GM10847 (cell line): Measurements from ENCODE around the gene KLF15.

ENCODE experiments used
- POLR2A ChIP-seq: IDR thresholded peaks from 2 replicates; pipeline ENCODE4 v1.6.1; 2011; ENCODE audit not compliant: insufficient read length; ENCODE audit errors: extremely low read depth

KLF15 gene

GRCh38 chr3:126357295-126358037, at the start of gene KLF15:
KLF15 (minus strand) TSS chr3:126357408; CDS start chr3:126352922, 4,486 bp downstream.
- no peak for TF ChIP-seq POLR2A

DNA sequence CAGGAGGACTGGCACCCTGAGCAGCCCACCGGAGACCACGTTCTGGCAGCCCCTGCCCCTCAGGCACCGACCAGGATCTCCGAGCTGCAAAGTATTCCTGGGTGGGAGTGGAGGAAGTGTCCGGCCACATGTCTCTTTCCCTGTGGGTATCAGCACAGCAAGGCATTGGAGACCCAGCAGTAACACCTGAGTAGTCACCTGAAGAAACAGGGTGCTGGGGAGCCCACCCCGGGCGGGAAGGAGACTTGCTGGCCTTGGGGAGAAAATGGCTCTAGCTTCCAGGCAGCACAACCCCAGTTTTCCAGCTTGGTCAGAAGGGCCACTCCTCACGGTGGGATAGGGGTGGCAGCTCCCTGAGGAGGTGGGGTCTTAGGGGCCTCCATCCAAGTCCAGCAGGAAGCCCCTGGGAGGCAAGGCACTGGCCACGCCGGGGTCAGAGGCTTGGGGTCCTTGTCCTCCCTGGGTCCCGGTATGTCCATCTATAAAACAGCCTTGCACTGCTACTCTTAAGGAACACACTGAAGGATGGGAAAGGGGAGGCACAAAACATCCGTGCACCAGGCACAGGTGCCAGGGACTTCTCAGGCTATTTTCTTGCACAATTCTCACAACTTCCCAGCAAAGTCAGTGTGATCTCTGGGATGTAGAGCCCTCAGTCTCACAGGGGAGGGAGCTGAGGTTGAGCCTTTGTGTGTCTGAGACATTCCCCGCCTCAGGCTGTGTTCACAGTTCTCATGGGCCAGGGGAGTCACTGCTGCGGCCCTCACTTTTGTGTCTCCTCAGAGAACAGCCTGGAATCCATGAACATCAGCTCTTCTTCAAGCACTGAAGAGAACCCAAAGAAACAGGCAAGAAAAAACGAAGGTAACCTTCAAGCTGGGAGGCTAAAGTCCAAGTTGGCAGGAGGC, 49.4 kb upstream of the KLF15 start:
- no peak for TF ChIP-seq POLR2A

DNA sequence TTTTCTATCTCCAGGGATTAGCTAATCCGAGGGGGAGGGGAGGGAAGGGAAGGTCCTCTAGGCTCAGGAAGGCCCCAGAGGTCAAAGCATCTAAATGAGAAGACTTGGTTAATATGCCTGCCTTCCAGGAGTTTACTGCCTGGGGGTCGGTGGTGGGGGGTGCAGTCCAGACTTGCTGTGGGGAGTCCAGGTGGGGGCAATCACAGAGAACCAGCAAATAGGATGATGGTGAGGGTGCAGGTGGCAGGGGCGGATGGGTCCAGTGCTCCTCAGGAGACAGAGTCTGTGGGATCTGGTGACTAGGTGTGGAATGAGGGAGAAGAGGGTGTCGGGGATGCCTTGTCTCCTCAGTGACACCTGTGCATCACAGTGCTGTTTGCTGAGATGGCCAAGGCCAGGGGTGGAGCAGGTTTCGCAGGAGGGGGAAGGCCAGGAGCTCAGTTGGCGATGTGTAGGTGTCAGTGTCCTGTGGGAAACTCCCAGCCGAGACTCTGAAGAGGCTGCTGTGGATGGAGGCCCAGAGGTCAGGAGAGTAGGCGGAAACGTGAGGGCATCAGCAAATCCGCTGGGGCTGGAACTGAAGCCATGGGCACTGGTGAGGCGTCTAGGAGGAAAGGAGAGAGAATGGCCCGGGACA, 45.6 kb upstream of the KLF15 start:
- no peak for TF ChIP-seq POLR2A

DNA sequence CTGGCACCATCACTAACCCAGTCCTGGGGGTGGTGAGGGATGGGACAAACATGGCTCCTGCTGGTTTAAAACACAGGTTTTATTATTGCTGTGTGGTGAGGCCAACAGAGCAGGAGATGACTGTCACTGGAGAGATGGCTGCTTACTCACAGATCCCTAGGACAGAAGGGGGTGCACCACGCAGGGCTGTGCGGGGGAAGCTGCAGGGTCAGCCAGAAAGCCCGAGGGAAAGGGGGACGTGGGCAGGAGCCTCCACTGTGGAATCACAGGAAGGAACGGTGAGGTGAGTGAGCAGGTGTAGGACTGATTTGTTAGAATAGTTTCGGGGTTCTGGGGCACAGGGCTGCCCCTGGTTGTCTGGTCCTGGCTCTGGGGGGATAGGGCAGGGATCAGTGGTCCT, 45.0 kb upstream of the KLF15 start:
- no peak for TF ChIP-seq POLR2A

DNA sequence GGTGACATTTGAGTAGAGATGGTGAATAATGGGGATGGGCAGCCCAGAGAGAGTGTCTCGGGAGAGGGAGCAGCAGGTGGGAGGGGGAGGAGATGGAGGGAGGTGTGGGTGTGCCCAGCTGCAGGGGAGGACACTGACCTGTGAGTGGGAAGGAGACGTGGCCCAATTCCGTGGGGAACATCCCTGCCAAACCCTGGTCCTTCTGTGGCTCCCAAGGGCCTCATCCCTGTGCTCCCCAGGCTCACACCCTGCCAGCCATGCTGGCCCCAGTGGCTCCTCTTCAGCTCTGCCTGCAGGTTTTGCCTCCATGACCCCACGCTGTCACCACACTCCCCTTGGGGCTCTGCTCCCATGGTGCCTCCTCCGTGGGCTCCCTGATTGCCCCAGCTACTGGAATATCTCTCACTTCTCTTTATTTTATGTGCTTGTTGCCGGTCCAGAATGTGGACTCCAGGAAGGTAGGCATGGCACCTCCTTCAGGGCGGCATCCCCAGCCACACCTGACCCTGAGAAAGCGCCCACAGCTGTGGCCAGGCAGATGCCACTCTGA, 44.5 kb upstream of the KLF15 start:
- no peak for TF ChIP-seq POLR2A

DNA sequence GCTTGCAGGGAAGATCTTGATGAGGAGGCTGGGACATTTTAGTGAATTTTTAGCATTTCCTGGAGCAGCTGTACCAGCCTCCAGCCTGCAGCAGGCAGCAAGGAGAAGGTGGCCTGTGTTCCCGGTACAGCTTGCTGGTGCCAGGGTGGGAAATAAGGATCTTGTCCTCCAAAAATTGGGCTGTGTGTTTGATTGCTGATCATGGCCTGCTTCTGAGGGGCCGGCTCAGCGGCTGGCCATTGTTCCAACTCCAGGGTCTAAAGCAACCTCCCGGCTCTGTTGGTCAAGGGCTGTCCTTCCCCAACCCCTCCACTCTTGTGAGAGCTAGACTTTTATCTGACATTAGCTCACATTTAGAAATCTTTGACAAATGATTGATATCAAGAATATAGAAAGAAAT, 42.5 kb upstream of the KLF15 start:
- TF ChIP-seq POLR2A: no peak

GRCh38 chr3:126399351-126399735, 42.1 kb upstream of the KLF15 start:
- no peak for TF ChIP-seq POLR2A

DNA sequence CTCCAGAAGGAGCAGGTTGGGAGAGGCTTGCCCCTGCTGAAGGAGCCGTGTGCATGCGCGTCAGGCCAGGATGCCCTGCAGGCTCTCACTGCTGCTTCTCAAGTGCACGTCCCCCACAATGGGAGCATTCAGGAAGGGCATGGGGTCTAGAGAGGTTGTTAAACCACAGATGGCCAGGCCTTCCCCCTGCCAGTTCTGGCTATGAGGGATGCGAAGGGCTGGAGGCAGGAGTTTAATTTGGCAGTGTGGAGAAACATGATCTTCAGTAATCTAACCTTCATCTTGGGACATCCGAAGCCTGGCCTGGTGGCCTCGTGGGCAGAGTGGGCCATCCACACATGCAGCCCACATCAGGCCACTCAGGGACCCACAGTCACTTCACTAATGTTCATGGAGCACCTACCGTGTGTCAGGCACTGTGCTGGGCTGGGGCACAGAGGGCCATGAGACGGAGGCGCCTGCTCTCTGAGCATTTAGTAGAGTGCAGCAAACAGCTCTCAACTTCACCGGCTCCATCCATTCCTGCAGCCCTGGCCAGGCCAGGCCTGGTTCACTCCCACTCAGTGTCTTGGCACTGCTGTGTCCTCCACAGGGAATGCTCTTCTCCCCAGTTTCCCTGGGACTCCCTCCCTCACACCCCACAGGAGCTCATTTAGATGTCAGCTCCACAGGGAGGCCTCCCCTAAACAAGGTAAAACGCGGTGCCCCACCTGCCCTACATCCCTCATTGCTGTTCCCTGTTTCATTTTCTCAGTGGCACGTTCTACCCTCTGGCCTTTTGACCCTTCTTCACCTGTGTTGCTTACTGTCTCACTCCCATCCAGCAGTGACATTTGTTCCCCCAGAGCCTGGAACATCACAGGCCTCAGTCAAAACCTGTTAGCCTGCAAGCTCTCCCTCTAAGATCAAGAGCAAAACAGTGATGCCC, 41.5 kb upstream of the KLF15 start:
- TF ChIP-seq POLR2A: no peak

DNA sequence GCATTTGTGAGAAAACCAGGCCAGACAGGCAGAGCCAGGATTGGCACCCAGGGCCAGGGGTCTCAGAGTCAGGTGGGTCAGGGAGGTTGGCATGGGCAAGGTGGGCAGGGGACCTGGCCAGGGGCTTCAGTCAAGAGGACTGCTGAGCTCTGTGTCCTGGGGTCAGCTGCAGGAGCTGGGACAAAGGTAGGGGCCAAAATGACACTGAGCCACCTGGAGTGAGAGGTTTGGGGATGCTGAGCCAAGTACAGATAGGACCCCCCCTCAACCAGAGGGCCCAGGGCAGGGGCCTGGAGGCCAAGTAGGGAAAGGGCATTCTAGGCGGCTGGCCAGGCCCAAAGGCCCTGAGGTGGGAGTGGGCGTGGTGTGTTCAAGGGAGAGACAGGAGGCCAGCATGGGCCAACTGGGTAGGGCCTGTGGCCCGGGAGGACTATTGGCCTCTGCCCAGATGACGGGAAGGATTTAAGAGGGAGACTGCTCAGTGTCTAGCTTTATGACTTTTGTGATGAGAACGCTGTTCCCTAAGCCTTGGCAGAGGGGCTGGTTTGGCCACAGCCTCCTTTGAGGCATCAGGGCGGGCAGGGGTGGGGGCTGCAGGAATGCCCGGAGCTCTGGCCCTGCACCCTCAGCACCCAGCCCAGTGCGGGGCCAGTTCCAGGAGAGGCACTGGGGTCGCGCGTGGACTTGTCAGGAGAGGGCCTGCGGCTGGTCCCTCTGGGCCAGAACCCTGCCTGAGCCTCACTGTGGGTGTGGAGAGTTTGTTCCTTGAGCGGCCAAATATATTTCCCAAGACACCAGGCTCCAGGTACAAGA, 40.6 kb upstream of the KLF15 start:
- TF ChIP-seq POLR2A: no peak

GRCh38 chr3:126396536-126396935, 39.3 kb upstream of the KLF15 start:
- no peak for TF ChIP-seq POLR2A

- no peak for TF ChIP-seq POLR2A
These were observed 38.8 kb upstream of the KLF15 start for GRCh38 chr3:126395846-126396513.

GRCh38 chr3:126394977-126395321, 37.7 kb upstream of the KLF15 start:
- no peak for TF ChIP-seq POLR2A
